HepG2 (cell line): ENCODE data around the gene DHRS12. TPM values are rescaled to one million over a fixed set of nuclear protein-coding genes. Genes with fewer than 3 reads are reported as not detected.

Source experiments
- ATAC-seq: fragments of 200-7000 bp; cut with Tn5 transposase; 3 replicates; pipeline ENCODE4 v1.9.1; 2020; ENCODE audit warnings: mild to moderate bottlenecking, moderate library complexity
- BruUV-seq: library from RNA; stranded (reverse); fragments of 400-500 nt; replicated peaks from 2 replicates; lab custom pipeline; 2021; lab: Mats Ljungman, UMichigan
- CTCF ChIA-PET: fragments of 300-600 bp; formaldehyde crosslinking; extraction: SDS; loops from one replicate; lab custom pipeline; 2021; ENCODE audit warnings: low total read pairs, inconsistent platforms, low intra/inter-chr PET ratio; lab: Yijun Ruan, JAX
- POLR2A ChIA-PET: fragments of 350-600 bp; sonication (Branson Sonifier 250); formaldehyde crosslinking; loops from one replicate; lab custom pipeline; 2020; ENCODE audit warnings: antibody characterized with exemption, inconsistent platforms; lab: Yijun Ruan, JAX
- DNase-seq: peaks from one replicate; pipeline ENCODE4 v3.0.0-alpha.2; 2015; ENCODE audit warnings: low spot score
- FAIRE-seq: peaks from 3 replicates; lab custom pipeline; 2011; peaks lifted over from hg19 to GRCh38; lab: Jason Lieb, UNC
- H2AFZ ChIP-seq: one replicate; pipeline ENCODE4 v1.6.1; 2011; ENCODE audit warnings: low read length, inconsistent platforms
- H3K27ac ChIP-seq: fragments of 300-600 bp; 3 replicates; pipeline ENCODE4 v1.8.0; 2011; ENCODE audit warnings: mixed run types, mild to moderate bottlenecking, mixed read lengths, low read length, inconsistent platforms; ENCODE audit not compliant: insufficient read depth; ENCODE audit errors: extremely low read length
- H3K27me3 ChIP-seq, 2 experiments: fragments of 200-600 bp in 1 of 2; 2 replicates in 1 of 2; 3 replicates in 1 of 2; pipeline versions ENCODE4 v1.6.0 to v1.8.0; 2011; ENCODE audit warnings: low read length in 2 of 2, mild to moderate bottlenecking in 2 of 2, moderate library complexity in 2 of 2, inconsistent platforms in 1 of 2; ENCODE audit not compliant: insufficient read depth in 2 of 2, control insufficient read depth in 1 of 2
- H3K36me3 ChIP-seq, 2 experiments: fragments of 200-600 bp in 1 of 2; replicated peaks in 1 of 2; 2 replicates in 1 of 2; 3 replicates in 1 of 2; pipeline versions ENCODE4 v1.5.1 to v1.8.0; 2011; ENCODE audit warnings: low read length in 2 of 2, inconsistent platforms in 1 of 2; ENCODE audit not compliant: insufficient read depth in 2 of 2, control insufficient read depth in 1 of 2
- H3K4me1 ChIP-seq: 2 replicates; pipeline ENCODE4 v1.5.1; 2012; ENCODE audit warnings: low read length, inconsistent platforms; ENCODE audit not compliant: insufficient read depth
- H3K4me2 ChIP-seq: 2 replicates; pipeline ENCODE4 v1.6.0; 2011; ENCODE audit warnings: low read depth, low read length, inconsistent platforms
- H3K4me3 ChIP-seq, 3 experiments: fragments of 200-600 bp in 1 of 3; sonication (generic), shearing (Covaris generic) in 1 of 3; replicated peaks in 1 of 3; 2 replicates each; pipeline ENCODE4 v1.5.1; 2011 to 2016; ENCODE audit warnings: low read length in 3 of 3, inconsistent platforms in 2 of 3, low read depth in 2 of 3, mild to moderate bottlenecking in 2 of 3, control low read depth in 1 of 3, mixed read lengths in 1 of 3; ENCODE audit not compliant: insufficient read depth in 1 of 3
- H3K79me2 ChIP-seq: one replicate; pipeline ENCODE4 v1.6.1; 2011; ENCODE audit warnings: low read length, inconsistent platforms; ENCODE audit not compliant: insufficient read depth
- H3K9ac ChIP-seq: 2 replicates; pipeline ENCODE4 v1.6.0; 2011; ENCODE audit warnings: mild to moderate bottlenecking, low read depth, low read length, inconsistent platforms; ENCODE audit not compliant: insufficient read depth
- H3K9me3 ChIP-seq: 2 replicates; pipeline ENCODE4 v1.5.1; 2012; ENCODE audit warnings: mild to moderate bottlenecking, low read length
- H4K20me1 ChIP-seq: 2 replicates; pipeline ENCODE4 v1.6.0; 2011; ENCODE audit warnings: inconsistent platforms, mild to moderate bottlenecking, low read length, moderate library complexity; ENCODE audit not compliant: insufficient read depth
- AHR ChIP-seq: IDR thresholded peaks from 2 replicates; pipeline ENCODE4 v1.6.1; 2018; ENCODE audit warnings: missing genetic modification reagents, missing compliant biosample characterization
- ATM ChIP-seq: fragments of 450-650 bp; IDR thresholded peaks from 2 replicates; pipeline ENCODE4 v1.7.1; 2017; ENCODE audit warnings: mild to moderate bottlenecking, borderline replicate concordance
- FLYWCH1 ChIP-seq: sonication (generic); formaldehyde crosslinking; IDR thresholded peaks from 2 replicates; pipeline ENCODE4 v1.8.1; 2023; ENCODE audit warnings: mild to moderate bottlenecking, missing genetic modification reagents
- HCFC1 ChIP-seq: fragments of 150-350 bp; IDR thresholded peaks from 2 replicates; pipeline ENCODE4 v1.6.1; 2014; ENCODE audit warnings: low read depth, low read length
- HNRNPH1 ChIP-seq: fragments of 200-400 bp; formaldehyde crosslinking; optimal IDR thresholded peaks from 2 replicates; pipeline ENCODE3; 2017; ENCODE audit warnings: mild to moderate bottlenecking, low read depth, low read length
- REPIN1 ChIP-seq: sonication (generic); formaldehyde crosslinking; IDR thresholded peaks from 2 replicates; pipeline ENCODE4 v1.8.0; 2022; ENCODE audit warnings: missing genetic modification reagents, low read depth, mild to moderate bottlenecking, borderline replicate concordance
- SP140L ChIP-seq: sonication (generic); formaldehyde crosslinking; IDR thresholded peaks from 2 replicates; pipeline ENCODE4 v1.4.0; 2020; ENCODE audit warnings: missing genetic modification reagents, borderline replicate concordance
- WGBS: methylation state at CpG from one replicate; pipeline ENCODE4 v1.1.6; 2017; ENCODE audit warnings: low lambda C conversion rate; 5-methylcytosine and 5-hydroxymethylcytosine counted together
- in situ Hi-C: cut with HindIII; loops from 2 replicates; pipeline ENCODE4 v1.10.0; 2017; ENCODE audit warnings: low pct_unique_long_range_greater_than_20kb; ENCODE audit not compliant: extremely low pct_ligation_motif_present
- intact Hi-C: fragments of 100-400 bp; cut with micrococcal nuclease; formaldehyde crosslinking; loops from one replicate; pipeline ENCODE4 v1.10.0; 2022; ENCODE audit not compliant: unreplicated experiment
- polyA plus RNA-seq, 8 experiments: library from polyadenylated mRNA; depleted of rRNA in 3 of 8; stranded (reverse) in 7 of 8; unstranded in 1 of 8; fragments of >200 nt; fragmentation: Illumina TruSeq in 4 of 8; extraction: Trizol in 4 of 8; gene quantifications; 2 replicates each; pipeline versions ENCODE4 v1.2.1 to v1.2.3, GENCODE V29; 2011 to 2016; ENCODE audit warnings: low read depth in 4 of 8, missing spikeins in 1 of 8, mixed read lengths in 1 of 8; ENCODE audit not compliant: insufficient read depth in 1 of 8
- total RNA-seq, 5 experiments: library from RNA; depleted of rRNA; stranded (reverse); fragments of >200 nt; fragmentation: Illumina TruSeq; extraction: Trizol; gene quantifications; 2 replicates each; pipeline ENCODE4 v1.2.3, GENCODE V29; 2016; ENCODE audit warnings: low read depth in 1 of 5
- TF ChIP-seq, protein P1 (sequence below): sonication (generic); formaldehyde crosslinking; IDR thresholded peaks from 2 replicates; pipeline ENCODE4 v1.8.0; 2022; ENCODE audit warnings: mild to moderate bottlenecking, missing genetic modification reagents, moderate library complexity

Gene DHRS12
- total and polyA plus RNA-seq, 2 of the 13 experiments (the other 11 are each of a cell fraction or from before 2014, with no cell fraction given), result 7.2 to 8.4 TPM

DNA sequence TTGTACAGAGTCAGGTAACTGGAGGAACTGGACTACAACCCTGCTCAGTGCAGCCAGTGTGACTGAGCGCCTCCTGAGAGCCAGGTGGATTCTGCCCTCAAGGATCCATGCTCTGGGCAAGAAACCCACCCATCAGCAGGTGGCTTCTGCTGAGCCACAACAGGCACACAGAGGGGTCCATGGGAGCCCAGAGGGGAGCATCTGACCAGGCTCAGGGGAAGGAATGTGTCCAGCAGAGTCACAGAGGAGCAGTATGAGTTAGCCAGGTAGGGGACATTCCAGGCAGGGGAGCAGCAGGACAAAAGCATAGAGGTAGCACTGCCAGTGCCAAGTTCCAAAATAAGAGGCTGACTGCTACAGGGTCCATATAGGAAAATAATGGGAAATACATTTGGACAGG lies 19.9 kb downstream of the DHRS12 start:
- no peak overlapping the region for H3K4me3 ChIP-seq
- no peak overlapping the region for H3K9ac ChIP-seq
- H3K4me1 ChIP-seq, result peaks cover 19% of the 10 kb centered on the region
- 100% methylated on average over 1 of the region's 1 CpG for WGBS
- H4K20me1 ChIP-seq, result no peaks in the 10 kb centered on the region
- DNase-seq, result no peak
- intact Hi-C loops (loop anchor here (5.0 kb wide), 1 partner anchor 347 kb away; no protein-coding TSS in a partner anchor), in situ Hi-C loops (no loop called here)
- no peaks in the 10 kb centered on the region for H3K27me3 ChIP-seq
- TF ChIP-seq REPIN1 (CRISPR knock-in tag), result no peak
- TF ChIP-seq, protein P1, sequence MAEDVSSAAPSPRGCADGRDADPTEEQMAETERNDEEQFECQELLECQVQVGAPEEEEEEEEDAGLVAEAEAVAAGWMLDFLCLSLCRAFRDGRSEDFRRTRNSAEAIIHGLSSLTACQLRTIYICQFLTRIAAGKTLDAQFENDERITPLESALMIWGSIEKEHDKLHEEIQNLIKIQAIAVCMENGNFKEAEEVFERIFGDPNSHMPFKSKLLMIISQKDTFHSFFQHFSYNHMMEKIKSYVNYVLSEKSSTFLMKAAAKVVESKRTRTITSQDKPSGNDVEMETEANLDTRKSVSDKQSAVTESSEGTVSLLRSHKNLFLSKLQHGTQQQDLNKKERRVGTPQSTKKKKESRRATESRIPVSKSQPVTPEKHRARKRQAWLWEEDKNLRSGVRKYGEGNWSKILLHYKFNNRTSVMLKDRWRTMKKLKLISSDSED (CRISPR knock-in tag), result no peak
- TF ChIP-seq AHR (CRISPR knock-in tag), result no peak
- H3K79me2 ChIP-seq, result no peaks in the 10 kb centered on the region
- no peak for FAIRE-seq
- no peaks in the 10 kb centered on the region for H3K36me3 ChIP-seq
- H3K4me2 ChIP-seq, result no peak overlapping the region
- no peak overlapping the region for H3K27ac ChIP-seq
- H3K9me3 ChIP-seq, result no peaks in the 10 kb centered on the region
- ChIA-PET CTCF (no interaction called here), POLR2A (no interaction called here)
- H2AFZ ChIP-seq, result no peak overlapping the region
- no TSS peak for BruUV-seq
- no peak for ATAC-seq

GRCh38 chr13:51783428-51784094 lies 20.4 kb downstream of the DHRS12 start:
- DNase-seq, result no peak
- peaks cover 19% of the 10 kb centered on the region for H3K4me1 ChIP-seq
- no peaks in the 10 kb centered on the region for H3K9me3 ChIP-seq
- TF ChIP-seq SP140L (no peak), FLYWCH1 (CRISPR knock-in tag) (no peak), HNRNPH1 (no peak), HCFC1 (no peak), ATM (no peak)
- in situ Hi-C loops (no loop called here), intact Hi-C loops (loop anchor here (5.0 kb wide), 1 partner anchor 346 kb away; no protein-coding TSS in a partner anchor)
- H3K36me3 ChIP-seq, result no peaks in the 10 kb centered on the region
- no peak overlapping the region for H3K27ac ChIP-seq
- H3K4me3 ChIP-seq, result no peak overlapping the region
- CTCF ChIA-PET, result no interaction called here
- POLR2A ChIA-PET, result interaction anchor here (2.4 kb wide), 1 partner anchor 331 kb away, joined by 8 read pairs; the partner anchor contains the start of gene INTS6
- H3K4me2 ChIP-seq, result no peak overlapping the region
- no peak overlapping the region for H3K9ac ChIP-seq
- no peak overlapping the region for H2AFZ ChIP-seq
- no peaks in the 10 kb centered on the region for H3K79me2 ChIP-seq
- FAIRE-seq, result no peak
- ATAC-seq, result no peak
- no peaks in the 10 kb centered on the region for H3K27me3 ChIP-seq
- H4K20me1 ChIP-seq, result no peaks in the 10 kb centered on the region
- BruUV-seq, result no TSS peak
- 89% methylated on average over 9 of the region's 9 CpGs for WGBS
